Urinary bladder (tissue), 2 donors: Measurements from ENCODE around the gene SLC15A3. TPM values are rescaled to one million over a fixed set of nuclear protein-coding genes. Genes with fewer than 3 reads are reported as not detected.

Experiments used
- polyA plus RNA-seq: library from polyadenylated mRNA; stranded (reverse); fragments of 200-250 nt; gene quantifications from one replicate; pipeline ENCODE4 v1.2.3, GENCODE V29; 2013
- small RNA-seq: library from RNA; depleted of rRNA; stranded (forward); fragments of <200 nt; gene quantifications from one replicate; pipeline ENCODE3, GENCODE V24; 2014
- total RNA-seq: library from RNA; depleted of rRNA; stranded (reverse); fragments of >200 nt; gene quantifications from one replicate; pipeline ENCODE4 v1.2.3, GENCODE V29; 2014
- donor health status: healthy.

The SLC15A3 gene
- total and polyA plus RNA-seq, 2 donors, result 12.7 to 34.7 TPM

Small RNAs within 50 kb of the gene (small RNA-seq; reads per million reads assigned to genes)
- gene RNU6-933P, result not detected

Other genes starting within 250 kb of the SLC15A3 start
- gene MS4A18, start 227.5 kb downstream of the SLC15A3 start, total RNA-seq, result not detected
- not detected for gene MS4A18, start 227.5 kb downstream of the SLC15A3 start, polyA plus RNA-seq
- not detected for gene MS4A15, start 195.3 kb downstream of the SLC15A3 start, total RNA-seq
- not detected for gene MS4A15, start 195.3 kb downstream of the SLC15A3 start, polyA plus RNA-seq
- not detected for gene MS4A10, start 166.8 kb downstream of the SLC15A3 start, total RNA-seq
- not detected for gene MS4A10, start 166.8 kb downstream of the SLC15A3 start, polyA plus RNA-seq
- 4.5 TPM for gene CCDC86, start 110.1 kb downstream of the SLC15A3 start, total RNA-seq
- gene CCDC86, start 110.1 kb downstream of the SLC15A3 start, polyA plus RNA-seq, result 23.4 TPM
- 0.37 TPM for gene PTGDR2, start 96.2 kb downstream of the SLC15A3 start, total RNA-seq
- gene PTGDR2, start 96.2 kb downstream of the SLC15A3 start, polyA plus RNA-seq, result 0.98 TPM
- not detected for gene ZP1, start 84.6 kb downstream of the SLC15A3 start, total RNA-seq
- 0.35 TPM for gene ZP1, start 84.6 kb downstream of the SLC15A3 start, polyA plus RNA-seq
- gene PRPF19, start 45.6 kb downstream of the SLC15A3 start, total RNA-seq, result 31.2 TPM
- gene PRPF19, start 45.6 kb downstream of the SLC15A3 start, polyA plus RNA-seq, result 83.0 TPM
- 32.9 TPM for gene TMEM109, start 38.0 kb downstream of the SLC15A3 start, total RNA-seq
- gene TMEM109, start 38.0 kb downstream of the SLC15A3 start, polyA plus RNA-seq, result 183 TPM
- gene TMEM132A, start 27.7 kb downstream of the SLC15A3 start, total RNA-seq, result 14.0 TPM
- 7.5 TPM for gene TMEM132A, start 27.7 kb downstream of the SLC15A3 start, polyA plus RNA-seq
- gene CD6, start 19.5 kb upstream of the SLC15A3 start, total RNA-seq, result 0.95 TPM
- gene CD6, start 19.5 kb upstream of the SLC15A3 start, polyA plus RNA-seq, result 0.61 TPM
- not detected for gene CD5, start 150.3 kb upstream of the SLC15A3 start, total RNA-seq
- 0.62 TPM for gene CD5, start 150.3 kb upstream of the SLC15A3 start, polyA plus RNA-seq
- gene VPS37C, start 209.2 kb upstream of the SLC15A3 start, total RNA-seq, result 8.6 TPM
- 23.5 TPM for gene VPS37C, start 209.2 kb upstream of the SLC15A3 start, polyA plus RNA-seq